GM19372 (cell line): ENCODE data around the gene RAB29.
A peak's percentile ranks its signal among the peaks of the same experiment; 100 is the strongest.

Source experiments
- ATAC-seq: cut with Tn5 transposase; IDR thresholded peaks from one replicate; pipeline ENCODE4 v1.9.1; 2021; ENCODE audit warnings: mild to moderate bottlenecking, low read depth, moderate library complexity; ENCODE audit not compliant: unreplicated experiment

Gene RAB29

DNA sequence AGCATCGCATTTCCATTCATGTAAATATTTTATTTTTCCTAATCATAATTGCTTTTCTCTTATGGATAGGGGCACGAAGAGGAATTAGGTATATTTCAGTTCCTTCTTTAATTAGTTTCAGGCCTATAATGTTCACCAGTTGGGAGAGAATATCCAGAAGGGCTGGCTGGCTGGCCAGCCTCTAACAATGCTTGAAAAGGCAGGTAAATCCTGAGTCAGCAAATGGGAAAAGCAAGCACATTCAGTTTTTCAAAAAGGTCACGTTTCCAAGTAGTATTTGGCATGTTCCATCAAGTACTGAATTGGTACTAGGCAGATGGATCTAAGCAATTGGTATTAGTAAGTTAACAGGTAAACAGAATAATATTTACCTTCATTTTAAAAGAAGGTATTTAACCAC is 8.0 kb downstream of the RAB29 start:
- no peak for ATAC-seq

DNA sequence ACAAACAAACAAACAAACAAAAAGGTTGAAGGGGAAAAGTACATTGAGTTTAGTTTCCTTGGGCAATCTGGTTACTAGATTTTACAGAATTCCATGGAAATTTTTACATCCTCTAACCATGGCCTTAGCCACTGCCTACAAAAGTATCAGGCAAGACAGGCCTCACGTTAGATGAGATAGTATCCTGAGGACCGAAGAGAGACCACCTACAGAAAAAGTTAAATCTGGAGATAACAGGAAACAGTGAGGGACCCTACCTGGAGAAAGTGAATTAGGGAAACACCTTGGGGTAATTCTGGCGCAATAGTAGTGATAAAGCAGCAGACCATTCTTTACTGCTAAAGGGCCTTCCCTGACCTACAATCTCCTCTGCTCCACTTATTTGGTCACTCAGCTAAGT is 8.7 kb downstream of the RAB29 start:
- no peak for ATAC-seq

DNA sequence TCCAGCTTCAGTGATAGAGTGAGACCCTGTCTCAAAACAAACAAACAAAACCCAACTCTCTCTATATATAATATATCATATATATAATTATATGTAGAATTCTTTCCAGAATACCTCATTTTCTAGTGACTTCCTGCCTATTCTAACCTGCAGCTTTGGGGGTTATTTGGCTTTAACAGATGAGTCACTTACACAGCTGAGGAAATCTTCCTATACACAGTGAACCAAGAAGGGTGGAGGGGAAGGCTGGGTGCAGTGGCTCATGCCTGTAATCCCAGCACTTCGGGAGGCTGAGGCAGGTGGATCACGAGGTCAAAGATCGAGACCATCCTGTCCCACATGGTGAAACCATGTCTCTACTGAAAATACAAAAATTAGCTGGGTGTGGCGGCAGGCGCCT is 9.2 kb downstream of the RAB29 start:
- ATAC-seq = no peak

DNA sequence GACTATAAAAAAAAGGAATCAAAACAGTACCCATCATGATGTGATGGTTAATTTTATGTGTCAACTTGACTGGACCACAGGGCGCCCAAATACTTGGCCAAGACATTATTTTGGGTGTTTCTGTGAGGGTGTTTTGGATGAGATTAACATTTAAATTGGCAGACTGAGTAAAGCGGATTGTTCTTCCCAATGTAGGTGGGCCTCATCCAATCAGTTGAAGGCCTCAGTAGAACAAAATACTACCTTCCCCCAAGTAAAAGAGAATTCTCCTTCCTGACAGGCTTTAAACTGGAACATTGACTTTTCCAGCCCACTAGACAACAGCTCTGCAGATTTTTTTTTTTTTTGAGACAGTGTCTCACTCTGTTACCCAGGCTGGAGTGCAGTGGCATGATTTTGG is 10.7 kb downstream of the RAB29 start:
- no peak for ATAC-seq

DNA sequence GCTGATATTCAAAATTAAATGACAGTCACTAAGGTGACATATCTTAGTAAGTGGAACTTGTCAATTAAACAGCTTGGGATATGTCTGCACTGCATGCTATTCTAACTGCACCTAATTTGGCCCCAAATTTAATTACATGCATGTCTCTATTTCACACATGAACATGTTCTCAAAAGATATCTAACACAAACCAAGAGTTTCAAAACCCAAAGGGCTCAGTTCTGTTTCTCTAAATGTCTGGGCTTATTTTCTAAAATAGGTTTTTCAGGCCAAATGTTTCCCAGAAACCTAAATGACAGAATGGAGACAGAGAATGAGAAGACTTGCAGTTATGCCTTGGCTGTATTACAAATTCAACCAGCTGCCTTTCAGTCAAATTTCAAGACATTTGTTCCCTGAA is 11.3 kb downstream of the RAB29 start:
- ATAC-seq = no peak

DNA sequence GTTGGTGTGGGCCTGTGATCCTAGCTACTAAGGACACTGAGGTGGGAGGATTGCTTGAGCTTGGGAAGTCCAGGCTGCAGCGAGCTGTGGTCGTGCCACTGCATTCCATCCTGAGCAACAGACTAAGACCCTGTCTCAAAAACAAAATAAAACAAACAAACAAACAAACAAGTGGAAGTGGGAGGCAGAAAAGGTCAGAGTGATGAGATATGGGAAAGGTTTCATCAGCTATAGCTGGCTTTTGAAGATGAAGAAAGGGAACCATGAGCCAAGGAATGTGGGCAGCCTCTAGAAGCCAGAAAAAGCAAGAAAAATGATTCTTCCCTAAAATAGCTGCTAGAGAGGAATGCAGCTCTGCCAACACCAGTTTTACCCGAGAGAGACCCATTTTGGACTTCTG is 14.7 kb downstream of the RAB29 start:
- ATAC-seq = no peak

DNA sequence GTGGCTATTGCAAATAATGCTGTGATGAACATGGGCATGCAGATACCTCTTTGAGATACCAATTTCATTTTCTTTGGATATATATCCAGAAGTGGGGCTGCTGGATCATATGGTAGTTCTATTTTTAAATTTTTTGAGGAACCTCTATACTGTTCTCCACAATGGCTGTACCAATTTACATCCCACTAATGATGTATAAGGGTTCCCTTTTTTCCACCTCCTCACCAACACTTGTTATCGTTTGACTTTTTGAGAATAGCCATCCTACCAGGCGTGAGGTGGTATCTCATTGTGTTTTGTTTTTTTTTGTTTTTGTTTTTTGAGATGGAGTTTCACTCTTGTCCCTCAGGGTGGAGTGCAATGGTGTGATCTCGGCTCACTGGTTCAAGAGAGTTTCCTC is 18.7 kb downstream of the RAB29 start:
- no peak for ATAC-seq

DNA sequence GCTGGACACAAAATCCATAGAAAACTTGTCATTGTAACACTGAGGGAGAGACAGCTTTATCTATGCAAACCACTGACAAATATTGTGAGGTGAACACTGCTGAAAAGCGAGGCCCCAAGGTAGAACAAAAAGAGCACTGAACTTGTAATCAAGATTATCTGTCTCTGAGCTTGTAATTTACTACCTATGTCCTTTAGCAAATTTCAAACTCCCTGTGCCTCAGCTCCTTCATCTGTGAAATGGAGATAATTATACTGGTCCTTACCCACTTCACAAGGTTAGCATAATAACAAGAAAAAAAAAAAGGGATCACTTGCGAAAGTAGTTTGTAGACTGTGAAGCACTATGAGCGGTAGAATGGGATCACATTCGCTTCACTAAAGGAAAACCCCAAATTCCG is 20.4 kb downstream of the RAB29 start:
- no peak for ATAC-seq

DNA sequence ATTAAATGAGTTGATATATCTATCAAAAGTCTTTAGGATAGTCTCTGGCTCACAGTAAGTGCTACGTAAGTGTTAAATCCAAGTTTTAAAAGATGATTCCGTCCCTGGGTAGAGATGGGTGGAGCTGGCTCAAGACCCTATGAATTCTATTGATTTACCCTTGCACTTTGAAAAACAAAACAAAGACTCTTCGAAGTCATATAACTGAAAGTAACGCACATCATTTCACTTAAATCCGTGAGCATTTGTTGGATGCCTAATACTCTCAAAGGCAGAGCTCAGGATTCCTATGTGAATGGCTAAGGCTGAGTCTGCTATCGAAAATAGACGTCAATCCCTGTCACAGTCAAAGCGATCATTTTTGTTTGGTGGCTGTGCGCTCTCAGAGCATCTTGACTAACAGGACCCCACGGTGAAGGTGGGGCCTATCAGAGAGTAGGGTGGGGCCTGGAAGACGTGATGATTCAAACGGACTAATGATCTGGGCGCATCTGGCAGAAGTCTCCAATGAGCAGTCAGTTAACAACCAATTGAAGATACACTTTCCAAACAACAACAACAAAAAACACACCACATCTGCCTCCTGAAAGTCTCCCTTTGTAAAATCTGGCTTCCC is 24.1 kb downstream of the RAB29 start:
- no peak for ATAC-seq

DNA sequence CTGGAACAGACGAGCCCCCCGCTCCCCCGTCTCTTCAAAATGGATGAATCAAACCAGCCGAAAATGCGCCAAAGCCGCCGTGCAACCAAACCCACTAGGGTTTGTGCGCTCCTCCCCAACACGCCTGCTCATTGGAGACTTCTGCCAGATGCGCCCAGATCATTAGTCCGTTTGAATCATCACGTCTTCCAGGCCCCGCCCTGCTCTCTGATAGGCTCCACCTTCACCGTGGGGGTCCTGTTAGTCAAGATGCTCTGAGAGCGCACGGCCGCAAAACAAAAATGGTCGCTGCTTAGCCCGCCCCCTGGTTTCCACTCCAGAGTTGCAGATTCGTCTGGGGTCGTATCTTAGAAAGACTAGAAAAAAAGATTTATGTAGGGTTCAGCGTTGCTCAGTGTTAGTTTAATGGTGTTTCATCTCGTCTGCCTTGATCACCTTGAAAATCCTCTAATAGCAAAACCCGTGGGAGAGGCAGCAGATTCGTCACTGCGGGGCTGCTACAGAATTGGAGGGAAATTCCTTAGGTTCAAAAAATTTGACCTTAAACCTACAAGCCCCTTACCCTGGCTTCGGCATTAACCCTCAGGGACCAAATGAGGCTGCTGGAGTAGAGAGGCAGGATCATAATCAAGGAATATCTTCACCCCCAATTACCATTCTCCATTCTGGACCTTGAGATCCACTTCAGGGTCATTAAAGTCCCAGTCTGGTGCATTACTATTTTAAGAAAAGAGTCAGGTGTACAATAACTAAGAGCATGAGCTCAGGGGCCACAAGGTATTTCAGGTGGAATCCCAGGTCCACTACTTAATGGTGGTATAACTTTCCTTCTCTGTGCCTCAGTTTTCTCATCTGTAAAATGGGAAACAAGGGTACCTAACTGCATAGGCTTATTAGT is 24.9 kb downstream of the RAB29 start, which contains the start of gene NUCKS1:
NUCKS1 (minus strand) TSS at position 45 of the 898 bp plus-strand sequence. CDS start 209 bp downstream, outside the sequence.
- ATAC-seq = peak; percentile 72

DNA sequence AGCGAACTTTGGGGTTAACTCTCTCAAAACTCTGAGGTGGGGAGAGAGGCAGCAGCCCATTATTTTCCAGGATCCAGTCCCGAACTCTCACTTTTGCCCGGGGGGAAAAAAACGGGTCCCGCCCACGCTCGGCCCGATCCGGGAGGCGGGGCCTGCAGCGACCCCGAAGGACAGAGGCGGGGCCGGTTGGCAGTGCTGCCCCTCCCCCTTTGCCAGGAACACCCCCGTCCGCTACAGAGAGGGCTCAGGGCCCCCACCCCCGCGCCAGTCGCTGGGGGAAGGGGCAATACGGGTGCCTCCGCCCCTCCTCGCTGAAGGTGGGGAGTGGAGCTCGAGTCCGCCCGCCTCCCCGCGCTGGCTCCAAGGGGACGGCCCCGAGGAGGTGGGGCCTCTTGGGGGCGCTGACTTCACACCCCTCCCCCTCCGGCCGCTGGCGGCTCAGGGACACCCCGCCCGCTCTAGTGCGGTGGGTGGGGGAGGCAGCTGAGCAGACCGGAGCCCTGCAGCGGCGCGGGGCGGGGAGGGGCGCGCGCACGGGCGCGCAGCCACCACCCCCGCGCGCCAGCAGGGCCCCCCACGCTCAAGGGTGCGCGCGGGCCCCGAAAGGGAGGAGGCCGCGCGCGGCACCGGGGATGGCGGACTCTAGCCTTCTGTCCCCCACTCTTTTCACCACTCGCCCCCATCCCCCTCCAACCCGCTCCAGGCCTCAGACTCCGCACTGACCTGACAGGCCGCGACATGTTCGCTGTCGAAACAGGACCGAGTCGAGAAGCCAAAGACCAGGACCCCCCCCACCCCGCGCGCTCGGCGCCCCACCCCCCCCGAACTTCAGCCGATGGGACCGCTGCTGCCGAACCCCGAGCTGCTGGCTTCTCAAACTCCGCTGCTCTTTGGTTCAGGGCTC is 25.8 kb downstream of the RAB29 start:
- peak; percentile 78 for ATAC-seq

DNA sequence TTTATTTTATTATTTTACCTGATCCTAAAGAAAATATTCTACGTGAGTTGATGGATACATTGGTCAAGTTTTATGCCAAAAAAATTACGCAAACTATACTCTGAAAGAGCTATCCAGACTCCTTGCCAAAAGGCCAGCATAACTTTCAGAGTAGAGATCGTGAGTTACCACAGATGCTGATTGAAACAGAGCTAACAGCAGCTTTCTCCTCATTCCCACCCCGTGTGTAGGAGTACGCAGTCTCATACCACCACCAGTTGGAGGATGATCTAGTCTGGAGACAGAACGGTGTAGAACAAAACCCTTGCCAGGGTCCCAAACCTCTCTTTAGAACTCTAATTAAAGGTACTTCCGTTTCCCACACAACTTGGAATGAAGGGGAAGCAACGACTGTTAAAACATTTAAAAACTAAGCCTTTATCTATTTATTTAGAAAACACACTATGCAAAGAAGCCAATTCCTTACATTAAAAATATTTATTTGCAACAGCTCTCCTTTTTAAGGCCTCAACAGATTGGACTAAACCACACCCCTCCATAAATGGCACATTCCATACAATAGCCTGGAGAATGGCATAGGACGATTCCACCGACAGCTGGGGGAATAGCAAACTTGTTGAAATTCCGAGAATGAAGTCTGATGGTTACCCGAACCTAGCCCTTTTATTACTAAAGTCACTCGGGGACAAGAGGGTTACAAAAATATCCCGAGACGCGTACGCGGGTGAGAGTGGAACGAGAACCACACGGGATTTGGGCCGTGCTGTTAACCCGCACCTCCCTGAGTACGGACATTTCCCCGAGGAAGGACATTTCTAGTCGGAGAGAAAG is 26.7 kb downstream of the RAB29 start:
- ATAC-seq = peak; percentile 1

DNA sequence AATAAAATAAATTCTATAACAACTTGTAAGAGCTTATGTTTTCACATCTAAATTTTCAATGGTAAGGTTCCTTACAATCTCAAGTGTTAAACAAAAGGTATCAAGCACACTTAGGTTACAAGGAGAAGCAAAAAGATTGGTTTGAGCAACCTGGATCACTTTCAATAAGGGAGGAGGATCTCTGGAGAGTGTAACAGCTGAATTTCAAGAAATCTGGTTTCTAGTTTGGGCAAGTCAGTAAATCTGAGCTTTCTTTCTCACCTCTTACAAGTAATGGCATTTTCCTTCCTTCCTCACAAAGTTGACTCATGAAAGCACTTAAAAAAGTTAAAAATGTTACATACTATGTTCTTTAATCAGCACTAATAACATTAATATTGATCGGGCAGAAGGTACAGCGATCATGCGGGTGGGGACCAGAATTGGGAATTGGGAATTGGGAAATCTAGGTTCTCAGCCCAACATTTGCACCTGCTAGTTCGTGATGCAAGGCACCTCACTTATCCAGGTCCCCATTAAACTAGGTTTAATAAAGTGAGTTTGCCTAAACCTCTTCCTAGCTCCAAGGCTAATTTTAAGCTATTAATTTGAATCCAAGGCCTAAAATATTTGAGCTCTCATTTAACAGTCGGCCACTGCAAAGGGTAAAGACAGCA is 28.4 kb downstream of the RAB29 start:
- no peak for ATAC-seq

DNA sequence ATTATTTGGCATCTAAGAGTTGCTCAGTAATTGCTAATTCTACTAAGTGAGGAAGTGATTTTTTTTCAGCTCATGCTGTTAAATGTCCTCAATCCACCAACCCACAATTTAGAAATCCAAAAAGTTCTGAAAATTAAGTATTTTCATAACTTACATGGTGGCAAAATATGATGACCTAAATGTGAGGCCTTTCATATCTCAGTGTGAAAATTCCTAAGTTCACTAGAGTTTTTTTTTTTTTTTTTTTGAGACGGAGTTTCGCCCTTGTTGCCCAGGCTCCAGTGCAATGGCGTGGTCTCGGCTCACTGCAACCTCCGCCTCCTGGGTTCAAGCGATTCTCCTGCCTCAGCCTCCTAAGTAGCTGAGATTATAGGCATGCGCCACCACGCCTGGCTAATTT is 30.9 kb downstream of the RAB29 start:
- ATAC-seq = no peak

DNA sequence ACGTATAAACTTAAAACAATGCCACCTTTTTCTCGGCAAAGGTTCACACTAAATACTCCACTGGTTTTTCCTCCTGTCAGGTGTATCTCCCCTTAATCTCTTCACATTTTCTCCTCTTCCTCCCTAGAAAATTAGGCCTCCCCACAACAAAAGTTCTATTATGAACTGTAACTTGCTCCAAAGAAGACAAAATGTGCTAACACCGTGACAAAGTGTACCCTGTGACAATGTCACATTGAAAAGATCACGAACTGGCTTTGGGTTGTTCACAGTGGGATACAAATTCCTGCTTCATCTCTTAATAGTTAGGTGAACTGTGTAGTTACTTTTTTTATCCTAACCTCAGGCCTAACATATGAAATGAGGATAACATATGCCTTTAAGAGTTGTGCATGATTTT is 31.3 kb downstream of the RAB29 start:
- ATAC-seq = no peak

DNA sequence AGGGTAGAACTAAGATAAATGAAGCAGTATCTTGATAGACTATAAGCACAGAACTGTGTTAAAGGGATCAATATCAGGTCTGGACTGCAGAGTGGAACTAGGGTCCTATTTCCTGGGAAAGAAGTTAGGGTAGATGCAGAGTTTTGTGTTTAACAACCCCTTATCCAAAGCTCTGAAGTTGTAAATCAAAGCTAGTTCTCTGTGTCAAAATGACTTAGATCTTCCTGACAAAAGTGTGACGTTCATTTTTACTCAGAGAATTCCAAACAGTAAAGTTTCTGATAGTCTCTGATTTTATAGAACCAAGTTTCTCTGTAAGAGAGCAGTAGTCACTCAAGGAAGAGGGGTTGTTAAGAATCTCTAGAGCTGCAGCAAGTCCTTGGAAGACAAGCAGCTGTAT is 33.6 kb downstream of the RAB29 start:
- ATAC-seq = no peak

DNA sequence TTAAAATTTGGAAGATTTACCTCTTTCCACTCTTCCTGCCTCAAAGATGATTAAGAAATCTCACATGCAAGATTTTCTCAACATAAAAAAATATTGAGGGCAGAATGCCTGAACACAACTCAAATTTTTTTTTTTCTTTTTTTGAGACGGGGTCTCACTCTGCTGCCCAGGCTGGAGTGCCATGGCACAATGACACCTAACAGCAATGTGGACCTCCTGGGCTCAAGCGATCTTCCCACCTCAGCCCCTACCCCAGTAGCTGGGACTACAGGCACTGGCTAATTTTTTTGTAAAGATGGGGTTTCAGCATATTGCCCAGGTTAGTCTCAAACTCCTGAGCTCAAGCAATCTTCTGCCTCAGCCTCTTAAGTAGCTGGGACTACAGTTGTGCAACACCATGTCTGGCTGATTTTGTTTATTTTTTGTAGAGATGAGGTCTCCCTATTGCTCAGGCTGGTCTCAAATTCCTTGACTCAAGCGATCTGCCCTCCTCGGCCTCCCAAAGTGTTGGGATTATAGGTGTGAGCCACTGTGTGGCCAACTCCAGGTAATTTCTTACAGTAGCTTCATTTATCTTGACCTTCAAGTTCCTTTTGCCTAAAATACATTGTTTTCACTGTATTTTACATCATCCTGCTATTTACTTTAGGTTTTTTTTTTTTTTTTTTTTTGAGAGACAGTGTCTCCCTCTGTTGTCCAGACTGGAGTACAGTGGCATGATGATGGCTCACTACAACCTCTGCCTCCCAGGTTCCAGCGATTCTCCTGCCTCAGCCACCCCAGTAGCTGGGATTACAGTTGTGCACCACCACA is 35.7 kb downstream of the RAB29 start:
- ATAC-seq = no peak

DNA sequence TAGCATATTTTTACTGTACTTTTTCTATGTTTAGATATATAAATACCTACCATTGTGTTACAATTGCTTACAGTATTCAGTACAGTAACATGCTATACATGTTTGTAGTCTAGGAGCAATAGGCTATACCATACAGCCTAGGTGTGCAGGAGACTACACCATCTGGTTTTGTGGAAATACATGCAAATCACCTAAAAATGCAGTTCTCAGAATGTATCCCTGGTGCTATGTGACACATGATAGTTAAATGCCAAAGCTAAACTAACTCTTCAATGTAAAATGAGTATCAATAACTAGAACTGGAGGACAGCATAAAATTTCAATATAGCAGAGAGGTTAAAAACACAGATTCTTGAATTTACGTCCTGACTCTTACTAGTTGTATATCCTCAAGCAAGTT is 40.1 kb downstream of the RAB29 start:
- no peak for ATAC-seq
